MM.1S (cell line): ENCODE data around the gene BPIFB3.

ENCODE experiments used
- DNase-seq: peaks from one replicate; pipeline ENCODE4 v3.0.0-alpha.2; 2015
- H2AFZ ChIP-seq: fragments of 300-600 bp; sonication (generic); 2 replicates; pipeline ENCODE4 v1.6.0; 2016; ENCODE audit warnings: antibody characterized with exemption, low read length
- H3F3A ChIP-seq: fragments of 300-600 bp; sonication (generic); 2 replicates; pipeline ENCODE4 v1.6.1; 2016; ENCODE audit warnings: mild to moderate bottlenecking, antibody characterized with exemption, low read length, moderate library complexity, mixed read lengths; ENCODE audit not compliant: insufficient read depth
- H3K27ac ChIP-seq: fragments of 300-600 bp; sonication (generic); 2 replicates; pipeline ENCODE4 v1.5.1; 2016; ENCODE audit warnings: mild to moderate bottlenecking, low read length
- H3K27me3 ChIP-seq: fragments of 300-600 bp; sonication (generic); replicated peaks from 2 replicates; pipeline ENCODE4 v1.6.0; 2016; ENCODE audit warnings: low read length; ENCODE audit not compliant: insufficient read depth
- H3K36me3 ChIP-seq: fragments of 300-600 bp; sonication (generic); replicated peaks from 2 replicates; pipeline ENCODE4 v1.6.1; 2016; ENCODE audit warnings: mild to moderate bottlenecking, low read length, mixed read lengths; ENCODE audit not compliant: insufficient read depth
- H3K4me1 ChIP-seq: fragments of 300-600 bp; sonication (generic); 2 replicates; pipeline ENCODE4 v1.6.1; 2016; ENCODE audit warnings: low read length, mixed read lengths
- H3K4me2 ChIP-seq: fragments of 300-600 bp; sonication (generic); 2 replicates; pipeline ENCODE4 v1.6.0; 2016; ENCODE audit warnings: low read depth, low read length
- H3K4me3 ChIP-seq: fragments of 300-600 bp; sonication (generic); 2 replicates; pipeline ENCODE4 v1.5.1; 2016; ENCODE audit warnings: low read length, mixed read lengths
- H3K79me2 ChIP-seq: fragments of 300-600 bp; sonication (generic); 2 replicates; pipeline ENCODE4 v1.6.1; 2016; ENCODE audit warnings: mixed run types, low read length, mixed read lengths
- H3K9ac ChIP-seq: fragments of 300-600 bp; sonication (generic); 2 replicates; pipeline ENCODE4 v1.6.1; 2016; ENCODE audit warnings: low read length, mixed read lengths
- H3K9me2 ChIP-seq: fragments of 300-600 bp; sonication (generic); replicated peaks from 2 replicates; pipeline ENCODE4 v1.6.1; 2016; ENCODE audit warnings: mild to moderate bottlenecking, low read length, mixed read lengths; ENCODE audit not compliant: insufficient read depth
- H3K9me3 ChIP-seq: fragments of 300-600 bp; sonication (generic); replicated peaks from 2 replicates; pipeline ENCODE4 v1.6.1; 2016; ENCODE audit warnings: mild to moderate bottlenecking, low read length, mixed read lengths; ENCODE audit not compliant: insufficient read depth
- H4K20me1 ChIP-seq: fragments of 300-600 bp; sonication (generic); 2 replicates; pipeline ENCODE4 v1.6.1; 2016; ENCODE audit warnings: mild to moderate bottlenecking, low read length, moderate library complexity, mixed read lengths; ENCODE audit not compliant: insufficient read depth
- CTCF ChIP-seq: fragments of 300-600 bp; sonication (generic); IDR thresholded peaks from 2 replicates; pipeline ENCODE4 v1.5.1; 2016; ENCODE audit warnings: antibody characterized with exemption, low read length, mixed read lengths
- EZH2 ChIP-seq: fragments of 300-600 bp; sonication (generic); optimal IDR thresholded peaks from 2 replicates; pipeline ENCODE3; 2017; ENCODE audit warnings: low read depth, mild to moderate bottlenecking, antibody characterized with exemption, low read length, mixed read lengths
- EZH2phosphoT487 ChIP-seq: fragments of 300-600 bp; sonication (generic); IDR thresholded peaks from 2 replicates; pipeline ENCODE4 v1.6.1; 2018; ENCODE audit warnings: antibody characterized with exemption, low read length

Gene BPIFB3

GRCh38 chr20:33005908-33006775 is 47.6 kb upstream of the BPIFB3 start:
- H3K4me3 ChIP-seq, result no peak overlapping the region
- peaks cover 42% of the 10 kb centered on the region for H3K27me3 ChIP-seq
- H3K9me2 ChIP-seq, result no peaks in the 10 kb centered on the region
- no peaks in the 10 kb centered on the region for H3K79me2 ChIP-seq
- no peaks in the 10 kb centered on the region for H3K36me3 ChIP-seq
- no peak overlapping the region for H3K27ac ChIP-seq
- no peaks in the 10 kb centered on the region for H3K4me1 ChIP-seq
- H3F3A ChIP-seq, result no peaks in the 10 kb centered on the region
- H4K20me1 ChIP-seq, result no peaks in the 10 kb centered on the region
- no peak for TF ChIP-seq CTCF
- no peak for TF ChIP-seq EZH2
- no peak for TF ChIP-seq EZH2phosphoT487
- no peak overlapping the region for H3K4me2 ChIP-seq
- DNase-seq, result no peak
- H3K9ac ChIP-seq, result no peak overlapping the region
- H3K9me3 ChIP-seq, result no peaks in the 10 kb centered on the region
- H2AFZ ChIP-seq, result no peak overlapping the region

- Histone ChIP-seq H3K79me2 (no peaks in the 10 kb centered on the region), H3K36me3 (no peaks in the 10 kb centered on the region), H3K9me3 (no peaks in the 10 kb centered on the region), H3F3A (no peaks in the 10 kb centered on the region), H3K4me3 (no peak overlapping the region), H2AFZ (no peak overlapping the region), H3K4me1 (no peaks in the 10 kb centered on the region), H3K9ac (no peak overlapping the region), H3K27ac (no peak overlapping the region), H4K20me1 (no peaks in the 10 kb centered on the region), H3K27me3 (peaks cover 49% of the 10 kb centered on the region), H3K4me2 (no peak overlapping the region), H3K9me2 (no peaks in the 10 kb centered on the region)
- TF ChIP-seq CTCF (no peak), EZH2 (no peak), EZH2phosphoT487 (no peak)
- no peak for DNase-seq
Measured at GRCh38 chr20:33006776-33007375, 46.8 kb upstream of the BPIFB3 start.

- Histone ChIP-seq H3K4me2 (no peak within 1 kb of the TSS), H3K4me1 (no peaks in the 10 kb centered on the region)
Measured at GRCh38 chr20:33007376-33008335, 46.0 kb upstream of the BPIFB3 start, which contains the start of gene BPIFB2. BPIFB2 (plus strand) TSS chr20:33007704; CDS start chr20:33008575, 871 bp downstream.

More at GRCh38 chr20:33007376-33008335, 46.0 kb upstream of the BPIFB3 start, which contains the start of gene BPIFB2:
- no peaks in the 10 kb centered on the region for H3F3A ChIP-seq
- no peaks in the 10 kb centered on the region for H3K79me2 ChIP-seq
- H3K9me3 ChIP-seq, result no peaks in the 10 kb centered on the region
- no peak within 1 kb of the TSS for H3K27ac ChIP-seq
- no peak for DNase-seq
- H4K20me1 ChIP-seq, result no peaks in the 10 kb centered on the region
- TF ChIP-seq CTCF (no peak), EZH2phosphoT487 (no peak), EZH2 (no peak)
- H3K9me2 ChIP-seq, result no peaks in the 10 kb centered on the region
- H3K9ac ChIP-seq, result no peak within 1 kb of the TSS
- no peak within 1 kb of the TSS for H3K4me3 ChIP-seq
- no peak within 1 kb of the TSS for H2AFZ ChIP-seq
- peaks cover 56% of the 10 kb centered on the region for H3K27me3 ChIP-seq
- H3K36me3 ChIP-seq, result no peaks in the 10 kb centered on the region
